Measurements from ENCODE around the gene MORC3.

- TF ChIP-seq, protein P1, sequence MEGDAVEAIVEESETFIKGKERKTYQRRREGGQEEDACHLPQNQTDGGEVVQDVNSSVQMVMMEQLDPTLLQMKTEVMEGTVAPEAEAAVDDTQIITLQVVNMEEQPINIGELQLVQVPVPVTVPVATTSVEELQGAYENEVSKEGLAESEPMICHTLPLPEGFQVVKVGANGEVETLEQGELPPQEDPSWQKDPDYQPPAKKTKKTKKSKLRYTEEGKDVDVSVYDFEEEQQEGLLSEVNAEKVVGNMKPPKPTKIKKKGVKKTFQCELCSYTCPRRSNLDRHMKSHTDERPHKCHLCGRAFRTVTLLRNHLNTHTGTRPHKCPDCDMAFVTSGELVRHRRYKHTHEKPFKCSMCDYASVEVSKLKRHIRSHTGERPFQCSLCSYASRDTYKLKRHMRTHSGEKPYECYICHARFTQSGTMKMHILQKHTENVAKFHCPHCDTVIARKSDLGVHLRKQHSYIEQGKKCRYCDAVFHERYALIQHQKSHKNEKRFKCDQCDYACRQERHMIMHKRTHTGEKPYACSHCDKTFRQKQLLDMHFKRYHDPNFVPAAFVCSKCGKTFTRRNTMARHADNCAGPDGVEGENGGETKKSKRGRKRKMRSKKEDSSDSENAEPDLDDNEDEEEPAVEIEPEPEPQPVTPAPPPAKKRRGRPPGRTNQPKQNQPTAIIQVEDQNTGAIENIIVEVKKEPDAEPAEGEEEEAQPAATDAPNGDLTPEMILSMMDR (IDR thresholded peaks at IDR 0.05), result no peak
- TF ChIP-seq POLR2A (IDR thresholded peaks at IDR 0.05) (no peak), EP300 (IDR thresholded peaks at IDR 0.05) (no peak)
Measured at GRCh38 chr21:36347962-36348328, 27.9 kb downstream of the MORC3 start.

Data from tibial nerve (tissue), 4 donors.